GM19239 (cell line): ENCODE measurements around the gene TRIM65.

Source experiments
- DNase-seq: peaks from one replicate; pipeline ENCODE4 v3.0.0; 2011; ENCODE audit warnings: low spot score; ENCODE audit not compliant: insufficient read length
- FAIRE-seq: peaks from 2 replicates; lab custom pipeline; 2011; peaks lifted over from hg19 to GRCh38; lab: Jason Lieb, UNC

The TRIM65 gene

GRCh38 chr17:75917917-75918445, 21.2 kb upstream of the TRIM65 start:
- FAIRE-seq (no peak), DNase-seq (no peak)

GRCh38 chr17:75917141-75917916, 20.6 kb upstream of the TRIM65 start:
- no peak for DNase-seq

GRCh38 chr17:75915268-75915667, 18.5 kb upstream of the TRIM65 start:
- DNase-seq, result no peak
- FAIRE-seq, result no peak

More at GRCh38 chr17:75917141-75917916, 20.6 kb upstream of the TRIM65 start:
- no peak for FAIRE-seq

GRCh38 chr17:75914643-75915267, 18.0 kb upstream of the TRIM65 start:
- DNase-seq, result no peak
- FAIRE-seq, result no peak

- DNase-seq (no peak), FAIRE-seq (no peak)
These were observed 16.9 kb upstream of the TRIM65 start for GRCh38 chr17:75913537-75914210.

GRCh38 chr17:75910699-75911098, 13.9 kb upstream of the TRIM65 start:
- DNase-seq, result no peak

GRCh38 chr17:75909812-75910274, 13.1 kb upstream of the TRIM65 start:
- FAIRE-seq, result no peak
- DNase-seq, result no peak

More at GRCh38 chr17:75910699-75911098, 13.9 kb upstream of the TRIM65 start:
- no peak for FAIRE-seq

GRCh38 chr17:75909051-75909811, 12.5 kb upstream of the TRIM65 start:
- no peak for FAIRE-seq
- DNase-seq, result no peak

- DNase-seq, result no peak
These were observed 11.4 kb upstream of the TRIM65 start for GRCh38 chr17:75908201-75908600.

GRCh38 chr17:75906143-75906884, 9.6 kb upstream of the TRIM65 start:
- FAIRE-seq (no peak), DNase-seq (no peak)

More at GRCh38 chr17:75908201-75908600, 11.4 kb upstream of the TRIM65 start:
- FAIRE-seq, result no peak

GRCh38 chr17:75904749-75905521, 8.2 kb upstream of the TRIM65 start, which contains the start of gene MRPL38:
TSS of gene MRPL38 (minus strand) at chr17:75904884. CDS start at chr17:75904875, 9 bp downstream.
- DNase-seq, result peak; percentile 99
- FAIRE-seq, result peak; percentile 96

GRCh38 chr17:75902406-75902805, 5.7 kb upstream of the TRIM65 start:
- FAIRE-seq (no peak), DNase-seq (no peak)

- DNase-seq (no peak), FAIRE-seq (no peak)
These were observed 5.0 kb upstream of the TRIM65 start for GRCh38 chr17:75901727-75902126.

GRCh38 chr17:75900691-75901533, 4.2 kb upstream of the TRIM65 start:
- FAIRE-seq, result no peak
- DNase-seq, result no peak

GRCh38 chr17:75899767-75900468, 3.2 kb upstream of the TRIM65 start:
- no peak for FAIRE-seq

GRCh38 chr17:75899353-75899752, 2.6 kb upstream of the TRIM65 start:
- no peak for DNase-seq
- no peak for FAIRE-seq

More at GRCh38 chr17:75899767-75900468, 3.2 kb upstream of the TRIM65 start:
- no peak for DNase-seq

GRCh38 chr17:75898791-75899190, 2.0 kb upstream of the TRIM65 start:
- no peak for FAIRE-seq

More at GRCh38 chr17:75898791-75899190, 2.0 kb upstream of the TRIM65 start:
- DNase-seq, result no peak
